Panc1 (cell line): ENCODE data around the gene WDR47. TPM values are rescaled to one million over a fixed set of nuclear protein-coding genes. Genes with fewer than 3 reads are reported as not detected.

ENCODE experiments used
- ATAC-seq: fragments of 200-7000 bp; cut with Tn5 transposase; 2 replicates; pipeline ENCODE4 v1.9.1; 2020; ENCODE audit warnings: mild to moderate bottlenecking, moderate library complexity
- BruUV-seq: library from RNA; stranded (reverse); fragments of 400-500 nt; replicated peaks from 2 replicates; lab custom pipeline; 2021; lab: Mats Ljungman, UMichigan
- CTCF ChIA-PET: fragments of 300-600 bp; sonication (Branson Sonifier 250); formaldehyde crosslinking; loops from one replicate; lab custom pipeline; 2022; ENCODE audit warnings: antibody characterized with exemption; lab: Charles Lee
- POLR2A ChIA-PET: fragments of 300-600 bp; sonication (Branson Sonifier 250); formaldehyde crosslinking; loops from one replicate; lab custom pipeline; 2022; ENCODE audit warnings: antibody characterized with exemption; lab: Charles Lee
- DNase-seq: peaks from one replicate; pipeline ENCODE4 v3.0.0-alpha.2; 2010; ENCODE audit warnings: low read depth, low spot score
- H3K27ac ChIP-seq: 2 replicates; pipeline ENCODE4 v1.5.1; 2011; ENCODE audit warnings: mild to moderate bottlenecking, low read length, inconsistent platforms
- H3K27me3 ChIP-seq: fragments of 200-500 bp; sonication (Bioruptor generic); 2 replicates; pipeline ENCODE4 v1.6.0; 2014; ENCODE audit warnings: low read length, inconsistent platforms; ENCODE audit not compliant: control insufficient read depth, insufficient read depth
- H3K36me3 ChIP-seq: fragments of 200-500 bp; sonication (Bioruptor generic); 2 replicates; pipeline ENCODE4 v1.5.1; 2014; ENCODE audit warnings: inconsistent platforms, mild to moderate bottlenecking, low read length, moderate library complexity; ENCODE audit not compliant: control insufficient read depth, insufficient read depth
- H3K4me1 ChIP-seq: 2 replicates; pipeline ENCODE4 v1.5.1; 2011; ENCODE audit warnings: inconsistent platforms, mild to moderate bottlenecking, low read length, moderate library complexity; ENCODE audit not compliant: control insufficient read depth, insufficient read depth
- H3K4me3 ChIP-seq, 2 experiments: 2 replicates each; pipeline ENCODE4 v1.5.1; 2011 to 2012; ENCODE audit warnings: low read depth in 2 of 2, low read length in 2 of 2, mild to moderate bottlenecking in 2 of 2, inconsistent platforms in 1 of 2, moderate library complexity in 1 of 2
- H3K9me3 ChIP-seq: fragments of 200-500 bp; sonication (Bioruptor generic); 2 replicates; pipeline ENCODE4 v1.5.1; 2014; ENCODE audit warnings: low read depth, mild to moderate bottlenecking, inconsistent platforms, low read length, moderate library complexity; ENCODE audit not compliant: control insufficient read depth, insufficient read depth
- CTCF ChIP-seq: fragments of 450-650 bp; IDR thresholded peaks from 2 replicates; pipeline ENCODE4 v1.5.1; 2017; ENCODE audit warnings: mild to moderate bottlenecking
- POLR2AphosphoS5 ChIP-seq: IDR thresholded peaks from 2 replicates; pipeline ENCODE4 v1.6.1; 2012; ENCODE audit warnings: mild to moderate bottlenecking, low read depth, low read length, moderate library complexity
- REST ChIP-seq, 2 experiments: IDR thresholded peaks; 2 replicates each; pipeline ENCODE4 v1.6.1; 2011 to 2012; ENCODE audit warnings: low read depth in 2 of 2, control low read depth in 1 of 2, low read length in 1 of 2, mild to moderate bottlenecking in 1 of 2, moderate library complexity in 1 of 2; ENCODE audit not compliant: insufficient read depth in 1 of 2
- SIN3A ChIP-seq: IDR thresholded peaks from 2 replicates; pipeline ENCODE4 v1.6.1; 2012; ENCODE audit warnings: low read depth, mild to moderate bottlenecking, low read length, moderate library complexity, borderline replicate concordance; ENCODE audit not compliant: insufficient read depth
- TCF7L2 ChIP-seq: IDR thresholded peaks from 2 replicates; pipeline ENCODE4 v1.6.1; 2011; ENCODE audit warnings: mild to moderate bottlenecking, low read depth, low read length, inconsistent platforms
- in situ Hi-C: cut with HindIII; loops from 2 replicates; pipeline ENCODE4 v1.10.0; 2016; ENCODE audit warnings: low sequenced_read_pairs, low pct_unique_long_range_greater_than_20kb
- intact Hi-C: fragments of 100-400 bp; cut with micrococcal nuclease; formaldehyde crosslinking; loops from one replicate; pipeline ENCODE4 v1.10.0; 2022; ENCODE audit not compliant: unreplicated experiment
- total RNA-seq: library from RNA; stranded (reverse); gene quantifications from one replicate; pipeline ENCODE4 v1.2.1, GENCODE V29; 2021; ENCODE audit not compliant: unreplicated experiment

The WDR47 gene
- total RNA-seq, 1 experiment from 2014 or later: 9.6 TPM

GRCh38 chr1:109083501-109083900 is 41.6 kb upstream of the WDR47 start:
- ATAC-seq (no peak), DNase-seq (no peak)
- H3K4me3 ChIP-seq: no peak overlapping the region
- ChIA-PET CTCF (interaction anchor here (0.9 kb wide), 1 partner anchor 920 kb away, joined by 3 read pairs; no protein-coding TSS in a partner anchor), POLR2A (interaction anchor here (0.6 kb wide), 1 partner anchor 920 kb away, joined by 3 read pairs; no protein-coding TSS in a partner anchor)
- no peaks in the 10 kb centered on the region for H3K27me3 ChIP-seq
- TF ChIP-seq REST (IDR thresholded peaks at IDR 0.05; ENCODE audit: insufficient read depth in 1 of 2, low read depth in 2 of 2, low read length in 1 of 2) (no peak), SIN3A (no peak), POLR2AphosphoS5 (no peak), CTCF (no peak), TCF7L2 (no peak)
- H3K36me3 ChIP-seq: no peaks in the 10 kb centered on the region
- H3K27ac ChIP-seq: no peak overlapping the region
- BruUV-seq: no TSS peak
- H3K9me3 ChIP-seq: no peaks in the 10 kb centered on the region
- intact Hi-C loops: no loop called here
- in situ Hi-C loops: no loop called here
- H3K4me1 ChIP-seq: 0 out of 2 replicates have a peak, but pooled peaks cover 2% of the 10 kb centered on the region

- DNase-seq (no peak), ATAC-seq (no peak)
- BruUV-seq: no TSS peak
- intact Hi-C loops: no loop called here
- Histone ChIP-seq H3K9me3 (no peaks in the 10 kb centered on the region), H3K36me3 (peaks cover 1% of the 10 kb centered on the region; the same call in 1 of the 2 replicates), H3K27me3 (no peaks in the 10 kb centered on the region), H3K27ac (no peak overlapping the region; the same call in 1 of the 2 replicates), H3K4me3 (no peak overlapping the region), H3K4me1 (peaks cover 4% of the 10 kb centered on the region; the same call in 1 of the 2 replicates)
- no peak for TF ChIP-seq TCF7L2
- no peak for TF ChIP-seq REST (IDR thresholded peaks at IDR 0.05; ENCODE audit: insufficient read depth in 1 of 2, low read depth in 2 of 2, low read length in 1 of 2)
- no peak for TF ChIP-seq CTCF
- TF ChIP-seq POLR2AphosphoS5: no peak
- no peak for TF ChIP-seq SIN3A
- ChIA-PET CTCF (no interaction called here), POLR2A (no interaction called here)
- in situ Hi-C loops: no loop called here
These were observed 38.7 kb upstream of the WDR47 start for GRCh38 chr1:109080441-109081082.
